OCI-LY7 (cell line): Measurements from ENCODE around the gene BICDL2.

Experiments used
- CTCF ChIP-seq: fragments of 200-600 bp; sonication (generic); conservative IDR thresholded peaks from 2 replicates; pipeline ENCODE4 v1.5.1; 2014; ENCODE audit warnings: mild to moderate bottlenecking, antibody characterized with exemption, low read length, moderate library complexity, mixed read lengths
- EZH2phosphoT487 ChIP-seq: fragments of 200-600 bp; sonication (generic); IDR thresholded peaks from 2 replicates; pipeline ENCODE4 v1.6.1; 2018; ENCODE audit warnings: low read depth, borderline replicate concordance, mild to moderate bottlenecking, mixed run types, antibody characterized with exemption, low read length, moderate library complexity, mixed read lengths

- TF ChIP-seq CTCF (no peak), EZH2phosphoT487 (no peak)
Measured at GRCh38 chr16:3084491-3084890, 47.7 kb upstream of the BICDL2 start.
